GM12878 (cell line): ENCODE measurements around the gene GRK5. TPM values are rescaled to one million over a fixed set of nuclear protein-coding genes. Genes with fewer than 3 reads are reported as not detected.

ENCODE experiments used
- ATAC-seq: fragments of 200-7000 bp; cut with Tn5 transposase; 3 replicates; pipeline ENCODE4 v1.9.1; 2020; ENCODE audit warnings: mild to moderate bottlenecking, moderate library complexity
- BruUV-seq: library from RNA; stranded (reverse); fragments of 400-500 nt; replicated peaks from 2 replicates; lab custom pipeline; 2021; lab: Mats Ljungman, UMichigan
- CTCF ChIA-PET: fragments of 300-600 bp; sonication (Branson Sonifier 250); formaldehyde crosslinking; extraction: SDS; loops from one replicate; lab custom pipeline; 2021; ENCODE audit warnings: inconsistent platforms; lab: Yijun Ruan, JAX
- POLR2A ChIA-PET: fragments of 350-600 bp; formaldehyde crosslinking; extraction: SDS; loops from one replicate; lab custom pipeline; 2021; ENCODE audit warnings: inconsistent platforms; lab: Charles Lee
- RAD21 ChIA-PET: fragments of 300-600 bp; sonication (Branson Sonifier 250); formaldehyde crosslinking; loops from one replicate; lab custom pipeline; 2023; ENCODE audit warnings: antibody characterized with exemption; ENCODE audit not compliant: unreplicated experiment; lab: Charles Lee
- SMC1A ChIA-PET: fragments of 300-600 bp; sonication (Branson Sonifier 250); formaldehyde crosslinking; loops from one replicate; lab custom pipeline; 2023; ENCODE audit not compliant: unreplicated experiment, uncharacterized antibody; lab: Charles Lee
- DNase-seq: peaks from one replicate; pipeline ENCODE4 v3.0.0-alpha.2; 2011; ENCODE audit warnings: low read depth, low spot score
- FAIRE-seq: peaks from 3 replicates; lab custom pipeline; 2011; peaks lifted over from hg19 to GRCh38; lab: Jason Lieb, UNC
- H2AFZ ChIP-seq: 2 replicates; pipeline ENCODE4 v1.6.0; 2011; ENCODE audit warnings: low read depth, low read length, control low read depth; ENCODE audit not compliant: control insufficient read depth
- H3K27ac ChIP-seq: 2 replicates; pipeline ENCODE4 v1.5.1; 2011; ENCODE audit warnings: control low read depth; ENCODE audit not compliant: control insufficient read depth, insufficient read depth
- H3K27me3 ChIP-seq, 2 experiments: replicated peaks in 1 of 2; 2 replicates each; pipeline versions ENCODE4 v1.6.0 to v1.6.1; 2011; ENCODE audit warnings: low read length in 1 of 2; ENCODE audit not compliant: control insufficient read depth in 2 of 2, insufficient read depth in 2 of 2
- H3K36me3 ChIP-seq, 2 experiments: 2 replicates each; pipeline ENCODE4 v1.5.1; 2011; ENCODE audit warnings: low read length in 1 of 2; ENCODE audit not compliant: control insufficient read depth in 2 of 2, insufficient read depth in 2 of 2
- H3K4me1 ChIP-seq: 2 replicates; pipeline ENCODE4 v1.6.1; 2011; ENCODE audit warnings: mild to moderate bottlenecking, low read length, moderate library complexity, mixed read lengths; ENCODE audit not compliant: control insufficient read depth, insufficient read depth
- H3K4me2 ChIP-seq: 2 replicates; pipeline ENCODE4 v1.6.0; 2011; ENCODE audit warnings: control low read depth; ENCODE audit not compliant: control insufficient read depth, insufficient read depth
- H3K4me3 ChIP-seq: fragments of 200-600 bp; sonication (generic); 2 replicates; pipeline ENCODE4 v1.5.1; 2016
- H3K79me2 ChIP-seq: 2 replicates; pipeline ENCODE4 v1.6.0; 2011; ENCODE audit warnings: low read length; ENCODE audit not compliant: control insufficient read depth, insufficient read depth
- H3K9ac ChIP-seq: 2 replicates; pipeline ENCODE4 v1.8.0; 2011; ENCODE audit warnings: low read length, control low read depth, mixed read lengths; ENCODE audit not compliant: control insufficient read depth, insufficient read depth
- H3K9me3 ChIP-seq: replicated peaks from 3 replicates; pipeline ENCODE4 v1.5.1; 2011; ENCODE audit warnings: mild to moderate bottlenecking, low read length; ENCODE audit not compliant: control insufficient read depth, insufficient read depth
- H4K20me1 ChIP-seq: 2 replicates; pipeline ENCODE4 v1.6.0; 2011; ENCODE audit not compliant: control insufficient read depth, insufficient read depth
- BACH1 ChIP-seq: fragments of 450-650 bp; IDR thresholded peaks from 2 replicates; pipeline ENCODE4 v1.6.1; 2017; ENCODE audit warnings: mild to moderate bottlenecking, borderline replicate concordance
- HDAC6 ChIP-seq: fragments of 200-600 bp; sonication (generic); IDR thresholded peaks from one replicate; pipeline ENCODE4 v1.8.0; 2017; ENCODE audit warnings: antibody characterized with exemption; ENCODE audit not compliant: unreplicated experiment
- IKZF1 ChIP-seq: fragments of 450-650 bp; conservative IDR thresholded peaks from 2 replicates; pipeline ENCODE4 v1.6.1; 2017; ENCODE audit warnings: antibody characterized with exemption, mild to moderate bottlenecking
- LARP7 ChIP-seq: fragments of 450-650 bp; IDR thresholded peaks from 2 replicates; pipeline ENCODE4 v1.6.1; 2017; ENCODE audit warnings: mild to moderate bottlenecking
- MXI1 ChIP-seq: fragments of 150-350 bp; IDR thresholded peaks from 2 replicates; pipeline ENCODE4 v1.6.1; 2011; ENCODE audit warnings: low read depth, mild to moderate bottlenecking, inconsistent platforms, low read length, improper control_type of control experiment
- NFYA ChIP-seq: IDR thresholded peaks from 2 replicates; pipeline ENCODE4 v1.6.1; 2011; ENCODE audit warnings: low read depth, mild to moderate bottlenecking, low read length, improper control_type of control experiment, borderline replicate concordance
- STAT1 ChIP-seq: fragments of 450-650 bp; conservative IDR thresholded peaks from 2 replicates; pipeline ENCODE4 v1.6.1; 2014; ENCODE audit warnings: antibody characterized with exemption, mild to moderate bottlenecking
- TAF1 ChIP-seq: IDR thresholded peaks from 2 replicates; pipeline ENCODE4 v1.6.1; 2011; ENCODE audit warnings: mild to moderate bottlenecking, low read depth, low read length, borderline replicate concordance
- WGBS: methylation state at CpG from one replicate; pipeline ENCODE4 v1.1.6; 2016; ENCODE audit warnings: low lambda C conversion rate; ENCODE audit not compliant: insufficient replicate concordance, insufficient coverage; ENCODE audit errors: missing lambda C conversion rate; 5-methylcytosine and 5-hydroxymethylcytosine counted together
- in situ Hi-C: fragments of 300-500 bp; cut with MboI; formaldehyde crosslinking; loops from 9 replicates; pipeline ENCODE4 v1.14.3; 2018; ENCODE audit warnings: mixed read lengths
- intact Hi-C: fragments of 100-400 bp; cut with micrococcal nuclease; formaldehyde crosslinking; loops from one replicate; pipeline ENCODE4 v1.14.2; 2022; ENCODE audit not compliant: unreplicated experiment
- polyA plus RNA-seq, 11 experiments: library from polyadenylated mRNA; depleted of rRNA in 4 of 11; unstranded in 6 of 11; stranded (reverse) in 5 of 11; fragments of >200 nt; fragmentation: Nextera tagmentation in 4 of 11; fragmentation: Illumina TruSeq in 1 of 11; extraction: Ambion mirVana in 4 of 11; extraction: Trizol in 1 of 11; gene quantifications; 1 replicate in 1 of 11; 2 replicates in 10 of 11; pipeline versions ENCODE4 v1.2.1 to v1.2.3, GENCODE V29; 2011 to 2016; ENCODE audit warnings: inconsistent platforms in 2 of 11, missing spikeins in 2 of 11, low read depth in 1 of 11
- total RNA-seq, 4 experiments: library from RNA; depleted of rRNA in 3 of 4; stranded (reverse); fragments of >200 nt in 3 of 4; fragmentation: Illumina TruSeq in 1 of 4; extraction: Trizol in 1 of 4; gene quantifications; 2 replicates each; pipeline versions ENCODE4 v1.2.1 to v1.2.3, GENCODE V29; 2013 to 2021
- TF ChIP-seq, protein P1 (sequence below): IDR thresholded peaks from 2 replicates; pipeline ENCODE4 v1.6.1; 2012; ENCODE audit warnings: mild to moderate bottlenecking, low read depth, low read length
- TF ChIP-seq, protein P2 (sequence below): IDR thresholded peaks from 2 replicates; pipeline ENCODE4 v1.6.1; 2012; ENCODE audit warnings: low read depth, low read length, improper control_type of control experiment
- TF ChIP-seq, protein P3 (sequence below): fragments of 450-650 bp; IDR thresholded peaks from 2 replicates; pipeline ENCODE4 v1.6.1; 2017; ENCODE audit warnings: borderline replicate concordance
- TF ChIP-seq, protein P4 (sequence below): fragments of 450-650 bp; IDR thresholded peaks from 2 replicates; pipeline ENCODE4 v1.6.1; 2016; ENCODE audit warnings: mild to moderate bottlenecking, moderate library complexity, borderline replicate concordance

The GRK5 gene
- total and polyA plus RNA-seq, 10 of the 15 experiments (the other 5 are each of a cell fraction or from before 2014, with no cell fraction given) = 0.11 to 22.1 (median 10.0) TPM

DNA sequence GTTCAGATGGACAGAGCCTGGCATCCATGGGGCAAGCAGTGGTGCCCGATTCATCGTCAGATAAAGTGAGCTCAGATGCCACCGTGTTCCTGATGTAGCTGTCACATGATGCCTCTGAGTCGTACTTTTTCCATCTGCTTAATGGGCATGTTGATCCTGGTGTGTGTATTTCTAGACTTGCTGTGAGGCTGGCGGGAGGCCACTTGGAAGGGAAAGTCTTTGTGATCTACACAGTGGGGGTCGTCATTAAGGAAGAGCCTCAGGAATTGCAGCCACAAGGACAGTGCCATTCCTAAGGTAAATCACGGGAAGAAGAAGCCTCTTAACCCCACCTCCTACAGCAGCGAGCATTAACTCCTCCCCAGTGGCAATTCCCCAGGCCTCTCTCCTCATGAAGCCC lies 272.2 kb downstream of the GRK5 start:
- in situ Hi-C loops = no loop called here
- FAIRE-seq = no peak
- H3K27me3 ChIP-seq = no peaks in the 10 kb centered on the region
- H3K9ac ChIP-seq = no peak overlapping the region
- ATAC-seq = no peak
- no peak overlapping the region for H3K4me3 ChIP-seq
- no peaks in the 10 kb centered on the region for H3K36me3 ChIP-seq
- ChIA-PET POLR2A (no interaction called here), CTCF (interaction anchor here (0.6 to 2.1 kb wide), 5 partner anchors 10 to 280 kb away, joined by 3 to 9 read pairs (median 7); partner anchors contain the start of gene GRK5), SMC1A (interaction anchor here (2.1 to 2.5 kb wide), 2 partner anchors 8 to 38 kb away, joined by 12 to 13 read pairs; no protein-coding TSS in a partner anchor), RAD21 (interaction anchor here (0.5 kb wide), 1 partner anchor 168 kb away, joined by 4 read pairs; no protein-coding TSS in a partner anchor)
- no peaks in the 10 kb centered on the region for H4K20me1 ChIP-seq
- no peak overlapping the region for H3K4me2 ChIP-seq
- intact Hi-C loops = no loop called here
- no peak overlapping the region for H3K27ac ChIP-seq
- H3K79me2 ChIP-seq = no peaks in the 10 kb centered on the region
- no peaks in the 10 kb centered on the region for H3K9me3 ChIP-seq
- DNase-seq = no peak
- BruUV-seq = no TSS peak
- WGBS = 84% methylated on average over 7 of the region's 8 CpGs
- peaks cover 25% of the 10 kb centered on the region for H3K4me1 ChIP-seq
- H2AFZ ChIP-seq = no peak overlapping the region
- no peak for TF ChIP-seq LARP7
- no peak for TF ChIP-seq NFYA
- TF ChIP-seq TAF1 = no peak
- TF ChIP-seq, protein P1, sequence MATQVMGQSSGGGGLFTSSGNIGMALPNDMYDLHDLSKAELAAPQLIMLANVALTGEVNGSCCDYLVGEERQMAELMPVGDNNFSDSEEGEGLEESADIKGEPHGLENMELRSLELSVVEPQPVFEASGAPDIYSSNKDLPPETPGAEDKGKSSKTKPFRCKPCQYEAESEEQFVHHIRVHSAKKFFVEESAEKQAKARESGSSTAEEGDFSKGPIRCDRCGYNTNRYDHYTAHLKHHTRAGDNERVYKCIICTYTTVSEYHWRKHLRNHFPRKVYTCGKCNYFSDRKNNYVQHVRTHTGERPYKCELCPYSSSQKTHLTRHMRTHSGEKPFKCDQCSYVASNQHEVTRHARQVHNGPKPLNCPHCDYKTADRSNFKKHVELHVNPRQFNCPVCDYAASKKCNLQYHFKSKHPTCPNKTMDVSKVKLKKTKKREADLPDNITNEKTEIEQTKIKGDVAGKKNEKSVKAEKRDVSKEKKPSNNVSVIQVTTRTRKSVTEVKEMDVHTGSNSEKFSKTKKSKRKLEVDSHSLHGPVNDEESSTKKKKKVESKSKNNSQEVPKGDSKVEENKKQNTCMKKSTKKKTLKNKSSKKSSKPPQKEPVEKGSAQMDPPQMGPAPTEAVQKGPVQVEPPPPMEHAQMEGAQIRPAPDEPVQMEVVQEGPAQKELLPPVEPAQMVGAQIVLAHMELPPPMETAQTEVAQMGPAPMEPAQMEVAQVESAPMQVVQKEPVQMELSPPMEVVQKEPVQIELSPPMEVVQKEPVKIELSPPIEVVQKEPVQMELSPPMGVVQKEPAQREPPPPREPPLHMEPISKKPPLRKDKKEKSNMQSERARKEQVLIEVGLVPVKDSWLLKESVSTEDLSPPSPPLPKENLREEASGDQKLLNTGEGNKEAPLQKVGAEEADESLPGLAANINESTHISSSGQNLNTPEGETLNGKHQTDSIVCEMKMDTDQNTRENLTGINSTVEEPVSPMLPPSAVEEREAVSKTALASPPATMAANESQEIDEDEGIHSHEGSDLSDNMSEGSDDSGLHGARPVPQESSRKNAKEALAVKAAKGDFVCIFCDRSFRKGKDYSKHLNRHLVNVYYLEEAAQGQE = no peak
- no peak for TF ChIP-seq IKZF1
- TF ChIP-seq, protein P2, sequence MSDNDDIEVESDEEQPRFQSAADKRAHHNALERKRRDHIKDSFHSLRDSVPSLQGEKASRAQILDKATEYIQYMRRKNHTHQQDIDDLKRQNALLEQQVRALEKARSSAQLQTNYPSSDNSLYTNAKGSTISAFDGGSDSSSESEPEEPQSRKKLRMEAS = no peak
- TF ChIP-seq BACH1 = no peak
- no peak for TF ChIP-seq STAT1
- no peak for TF ChIP-seq HDAC6
- TF ChIP-seq MXI1 = no peak
- TF ChIP-seq, protein P3, sequence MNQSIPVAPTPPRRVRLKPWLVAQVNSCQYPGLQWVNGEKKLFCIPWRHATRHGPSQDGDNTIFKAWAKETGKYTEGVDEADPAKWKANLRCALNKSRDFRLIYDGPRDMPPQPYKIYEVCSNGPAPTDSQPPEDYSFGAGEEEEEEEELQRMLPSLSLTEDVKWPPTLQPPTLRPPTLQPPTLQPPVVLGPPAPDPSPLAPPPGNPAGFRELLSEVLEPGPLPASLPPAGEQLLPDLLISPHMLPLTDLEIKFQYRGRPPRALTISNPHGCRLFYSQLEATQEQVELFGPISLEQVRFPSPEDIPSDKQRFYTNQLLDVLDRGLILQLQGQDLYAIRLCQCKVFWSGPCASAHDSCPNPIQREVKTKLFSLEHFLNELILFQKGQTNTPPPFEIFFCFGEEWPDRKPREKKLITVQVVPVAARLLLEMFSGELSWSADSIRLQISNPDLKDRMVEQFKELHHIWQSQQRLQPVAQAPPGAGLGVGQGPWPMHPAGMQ = no peak
- TF ChIP-seq, protein P4, sequence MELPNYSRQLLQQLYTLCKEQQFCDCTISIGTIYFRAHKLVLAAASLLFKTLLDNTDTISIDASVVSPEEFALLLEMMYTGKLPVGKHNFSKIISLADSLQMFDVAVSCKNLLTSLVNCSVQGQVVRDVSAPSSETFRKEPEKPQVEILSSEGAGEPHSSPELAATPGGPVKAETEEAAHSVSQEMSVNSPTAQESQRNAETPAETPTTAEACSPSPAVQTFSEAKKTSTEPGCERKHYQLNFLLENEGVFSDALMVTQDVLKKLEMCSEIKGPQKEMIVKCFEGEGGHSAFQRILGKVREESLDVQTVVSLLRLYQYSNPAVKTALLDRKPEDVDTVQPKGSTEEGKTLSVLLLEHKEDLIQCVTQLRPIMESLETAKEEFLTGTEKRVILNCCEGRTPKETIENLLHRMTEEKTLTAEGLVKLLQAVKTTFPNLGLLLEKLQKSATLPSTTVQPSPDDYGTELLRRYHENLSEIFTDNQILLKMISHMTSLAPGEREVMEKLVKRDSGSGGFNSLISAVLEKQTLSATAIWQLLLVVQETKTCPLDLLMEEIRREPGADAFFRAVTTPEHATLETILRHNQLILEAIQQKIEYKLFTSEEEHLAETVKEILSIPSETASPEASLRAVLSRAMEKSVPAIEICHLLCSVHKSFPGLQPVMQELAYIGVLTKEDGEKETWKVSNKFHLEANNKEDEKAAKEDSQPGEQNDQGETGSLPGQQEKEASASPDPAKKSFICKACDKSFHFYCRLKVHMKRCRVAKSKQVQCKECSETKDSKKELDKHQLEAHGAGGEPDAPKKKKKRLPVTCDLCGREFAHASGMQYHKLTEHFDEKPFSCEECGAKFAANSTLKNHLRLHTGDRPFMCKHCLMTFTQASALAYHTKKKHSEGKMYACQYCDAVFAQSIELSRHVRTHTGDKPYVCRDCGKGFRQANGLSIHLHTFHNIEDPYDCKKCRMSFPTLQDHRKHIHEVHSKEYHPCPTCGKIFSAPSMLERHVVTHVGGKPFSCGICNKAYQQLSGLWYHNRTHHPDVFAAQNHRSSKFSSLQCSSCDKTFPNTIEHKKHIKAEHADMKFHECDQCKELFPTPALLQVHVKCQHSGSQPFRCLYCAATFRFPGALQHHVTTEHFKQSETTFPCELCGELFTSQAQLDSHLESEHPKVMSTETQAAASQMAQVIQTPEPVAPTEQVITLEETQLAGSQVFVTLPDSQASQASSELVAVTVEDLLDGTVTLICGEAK = no peak
